ENCODE measurements around the gene WDR88. TPM values are rescaled to one million over a fixed set of nuclear protein-coding genes. Genes with fewer than 3 reads are reported as not detected.

WDR88 gene
- polyA plus RNA-seq, 1 donor (not counting 4 experiments of a cell fraction or from before 2014, with no cell fraction given): not detected

- no peak overlapping the region for H2AFZ ChIP-seq (ENCODE audit: control insufficient read depth, low read length)
- H3K4me2 ChIP-seq (ENCODE audit: control insufficient read depth, extremely low read depth, insufficient read depth, low read depth, low read length): no peak overlapping the region
- DNase-seq (ENCODE audit: low read depth, low spot score): no peak
- no peak overlapping the region for H3K9ac ChIP-seq (ENCODE audit: control insufficient read depth, extremely low read depth, insufficient read depth, low read length)
- TF ChIP-seq CTCF (optimal IDR thresholded peaks at IDR 0.05 in 1 of 3, IDR thresholded peaks at IDR 0.05 in 1 of 3, conservative IDR thresholded peaks at IDR 0.05 in 1 of 3; ENCODE audit: extremely low read depth in 1 of 3, insufficient read depth in 2 of 3, low read length in 3 of 3) (no peak), EZH2 (IDR thresholded peaks at IDR 0.05; ENCODE audit: low read length) (no peak)
- FAIRE-seq: no peak
- dilution Hi-C loops (cut with MboI; ENCODE audit: extremely low pct_ligation_motif_present, low sequenced_read_pairs): no loop called here
- H3K27me3 ChIP-seq (ENCODE audit: control insufficient read depth, extremely low read depth, insufficient read depth, low read length): no peaks in the 10 kb centered on the region
- no peaks in the 10 kb centered on the region for H3K4me1 ChIP-seq (ENCODE audit: control insufficient read depth, extremely low read depth, insufficient read depth, low read length)
- H3K36me3 ChIP-seq (ENCODE audit: control insufficient read depth in 2 of 2, extremely low read depth in 1 of 2, insufficient read depth in 2 of 2, low read length in 2 of 2): peaks cover 4 to 5% of the 10 kb centered on the region in 2 experiments
- H3K27ac ChIP-seq (ENCODE audit: control insufficient read depth, insufficient read depth, low read length): no peak overlapping the region
- H3K4me3 ChIP-seq (ENCODE audit: control insufficient read depth in 2 of 3, extremely low read depth in 1 of 3, insufficient read depth in 2 of 3, low read depth in 1 of 3, low read length in 3 of 3): no peak overlapping the region
- H3K9me1 ChIP-seq (ENCODE audit: control insufficient read depth, extremely low read depth, insufficient read depth, low read length): no peaks in the 10 kb centered on the region
- H3K79me2 ChIP-seq (ENCODE audit: control insufficient read depth, insufficient read depth, low read length): no peaks in the 10 kb centered on the region
- H3K9me3 ChIP-seq (ENCODE audit: control insufficient read depth, low read depth, low read length): no peaks in the 10 kb centered on the region
- H4K20me1 ChIP-seq (ENCODE audit: control insufficient read depth, extremely low read depth, insufficient read depth, low read length): no peaks in the 10 kb centered on the region
Observed at GRCh38 chr19:33130433-33130832, 1.5 kb upstream of the WDR88 start.

- dilution Hi-C loops (cut with MboI; ENCODE audit: extremely low pct_ligation_motif_present, low sequenced_read_pairs): no loop called here
Observed at GRCh38 chr19:33132425-33132824, 511 bp downstream of the WDR88 start.

More at GRCh38 chr19:33132425-33132824, 511 bp downstream of the WDR88 start:
- Histone ChIP-seq H4K20me1 (ENCODE audit: control insufficient read depth, extremely low read depth, insufficient read depth, low read length) (no peaks in the 10 kb centered on the region), H3K9me3 (ENCODE audit: control insufficient read depth, low read depth, low read length) (no peaks in the 10 kb centered on the region), H3K4me3 (ENCODE audit: control insufficient read depth in 2 of 3, extremely low read depth in 1 of 3, insufficient read depth in 2 of 3, low read depth in 1 of 3, low read length in 3 of 3) (no peak overlapping the region), H3K27ac (ENCODE audit: control insufficient read depth, insufficient read depth, low read length) (no peak overlapping the region), H3K4me1 (ENCODE audit: control insufficient read depth, extremely low read depth, insufficient read depth, low read length) (no peaks in the 10 kb centered on the region), H3K4me2 (ENCODE audit: control insufficient read depth, extremely low read depth, insufficient read depth, low read depth, low read length) (no peak overlapping the region), H3K79me2 (ENCODE audit: control insufficient read depth, insufficient read depth, low read length) (no peaks in the 10 kb centered on the region), H3K27me3 (ENCODE audit: control insufficient read depth, extremely low read depth, insufficient read depth, low read length) (no peaks in the 10 kb centered on the region), H2AFZ (ENCODE audit: control insufficient read depth, low read length) (no peak overlapping the region), H3K9ac (ENCODE audit: control insufficient read depth, extremely low read depth, insufficient read depth, low read length) (no peak overlapping the region), H3K36me3 (ENCODE audit: control insufficient read depth in 2 of 2, extremely low read depth in 1 of 2, insufficient read depth in 2 of 2, low read length in 2 of 2) (peaks cover 3 to 5% of the 10 kb centered on the region in 2 experiments), H3K9me1 (ENCODE audit: control insufficient read depth, extremely low read depth, insufficient read depth, low read length) (no peaks in the 10 kb centered on the region)
- FAIRE-seq (no peak), DNase-seq (ENCODE audit: low read depth, low spot score) (no peak)
- TF ChIP-seq CTCF (optimal IDR thresholded peaks at IDR 0.05 in 1 of 3, IDR thresholded peaks at IDR 0.05 in 1 of 3, conservative IDR thresholded peaks at IDR 0.05 in 1 of 3; ENCODE audit: extremely low read depth in 1 of 3, insufficient read depth in 2 of 3, low read length in 3 of 3) (peak in 2 of 3 experiments; percentile 43 to 49), EZH2 (IDR thresholded peaks at IDR 0.05; ENCODE audit: low read length) (no peak)

All from keratinocyte (primary cell).